Astrocyte of the cerebellum (primary cell): Measurements from ENCODE around the gene NAT16.

Source experiments
- DNase-seq: peaks from one replicate; pipeline ENCODE4 v3.0.0-alpha.2; 2011; ENCODE audit warnings: low read depth
- H3K4me3 ChIP-seq: 2 replicates; pipeline ENCODE4 v1.5.1; 2011; ENCODE audit warnings: mild to moderate bottlenecking, low read depth, low read length, moderate library complexity
- in situ Hi-C: cut with HindIII; loops from 2 replicates; pipeline ENCODE4 v1.10.0; 2017; ENCODE audit warnings: low sequenced_read_pairs
- TF ChIP-seq, protein P1 (sequence below): IDR thresholded peaks from 2 replicates; pipeline ENCODE4 v1.5.1; 2012; ENCODE audit warnings: low read length, low read depth, moderate library complexity, mild to moderate bottlenecking; ENCODE audit errors: missing control alignments

The NAT16 gene

DNA sequence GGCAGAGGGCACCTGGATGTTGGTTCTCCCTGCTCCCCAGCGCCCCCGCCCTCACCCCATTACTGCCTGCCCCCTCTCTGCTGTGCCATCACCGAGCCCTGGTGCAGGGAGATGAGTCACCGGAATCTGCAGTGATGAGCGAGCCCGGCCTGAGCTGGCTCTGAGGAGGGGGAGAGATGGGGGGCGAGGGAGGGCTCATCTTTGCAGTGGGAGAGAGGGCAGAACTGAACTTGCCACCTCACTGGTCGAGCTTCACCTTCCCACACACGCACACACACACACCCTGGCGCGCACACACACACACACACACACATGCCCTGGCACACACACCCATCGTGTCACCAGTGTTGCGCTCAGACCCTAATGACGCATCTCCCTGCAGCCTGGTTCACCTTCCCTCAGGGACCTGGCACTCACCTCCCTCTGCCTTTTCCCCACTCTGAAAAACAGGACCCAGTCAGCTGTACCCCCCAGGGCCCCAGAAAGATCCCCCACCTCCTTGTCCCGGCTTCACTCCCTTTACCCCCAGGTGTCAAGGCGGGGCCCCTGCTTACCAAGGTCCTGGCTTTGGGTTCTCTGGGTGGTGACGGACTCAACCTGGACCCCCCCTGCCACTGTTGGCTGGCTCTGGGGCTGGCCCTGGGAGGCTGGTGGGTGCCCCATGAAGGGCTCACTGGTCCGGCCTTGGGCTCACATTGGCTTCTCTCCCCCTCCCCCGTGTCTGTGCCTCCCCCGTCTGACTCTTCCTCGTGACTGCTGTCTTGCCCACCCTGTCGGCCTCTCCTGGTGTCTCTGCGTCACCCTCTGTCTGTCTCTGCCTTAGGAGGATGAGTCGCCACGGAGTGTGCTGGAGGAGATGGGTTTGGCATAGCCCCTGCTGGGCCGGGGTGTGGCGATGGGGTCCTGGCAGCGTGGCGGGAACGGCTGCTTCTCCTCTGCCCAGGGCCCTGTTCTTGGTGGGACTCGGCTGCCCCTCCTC, 20.1 kb downstream of the NAT16 start:
- no peak for DNase-seq
- H3K4me3 ChIP-seq = no peak overlapping the region
- TF ChIP-seq, protein P1, sequence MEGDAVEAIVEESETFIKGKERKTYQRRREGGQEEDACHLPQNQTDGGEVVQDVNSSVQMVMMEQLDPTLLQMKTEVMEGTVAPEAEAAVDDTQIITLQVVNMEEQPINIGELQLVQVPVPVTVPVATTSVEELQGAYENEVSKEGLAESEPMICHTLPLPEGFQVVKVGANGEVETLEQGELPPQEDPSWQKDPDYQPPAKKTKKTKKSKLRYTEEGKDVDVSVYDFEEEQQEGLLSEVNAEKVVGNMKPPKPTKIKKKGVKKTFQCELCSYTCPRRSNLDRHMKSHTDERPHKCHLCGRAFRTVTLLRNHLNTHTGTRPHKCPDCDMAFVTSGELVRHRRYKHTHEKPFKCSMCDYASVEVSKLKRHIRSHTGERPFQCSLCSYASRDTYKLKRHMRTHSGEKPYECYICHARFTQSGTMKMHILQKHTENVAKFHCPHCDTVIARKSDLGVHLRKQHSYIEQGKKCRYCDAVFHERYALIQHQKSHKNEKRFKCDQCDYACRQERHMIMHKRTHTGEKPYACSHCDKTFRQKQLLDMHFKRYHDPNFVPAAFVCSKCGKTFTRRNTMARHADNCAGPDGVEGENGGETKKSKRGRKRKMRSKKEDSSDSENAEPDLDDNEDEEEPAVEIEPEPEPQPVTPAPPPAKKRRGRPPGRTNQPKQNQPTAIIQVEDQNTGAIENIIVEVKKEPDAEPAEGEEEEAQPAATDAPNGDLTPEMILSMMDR = no peak
- in situ Hi-C loops = no loop called here

DNA sequence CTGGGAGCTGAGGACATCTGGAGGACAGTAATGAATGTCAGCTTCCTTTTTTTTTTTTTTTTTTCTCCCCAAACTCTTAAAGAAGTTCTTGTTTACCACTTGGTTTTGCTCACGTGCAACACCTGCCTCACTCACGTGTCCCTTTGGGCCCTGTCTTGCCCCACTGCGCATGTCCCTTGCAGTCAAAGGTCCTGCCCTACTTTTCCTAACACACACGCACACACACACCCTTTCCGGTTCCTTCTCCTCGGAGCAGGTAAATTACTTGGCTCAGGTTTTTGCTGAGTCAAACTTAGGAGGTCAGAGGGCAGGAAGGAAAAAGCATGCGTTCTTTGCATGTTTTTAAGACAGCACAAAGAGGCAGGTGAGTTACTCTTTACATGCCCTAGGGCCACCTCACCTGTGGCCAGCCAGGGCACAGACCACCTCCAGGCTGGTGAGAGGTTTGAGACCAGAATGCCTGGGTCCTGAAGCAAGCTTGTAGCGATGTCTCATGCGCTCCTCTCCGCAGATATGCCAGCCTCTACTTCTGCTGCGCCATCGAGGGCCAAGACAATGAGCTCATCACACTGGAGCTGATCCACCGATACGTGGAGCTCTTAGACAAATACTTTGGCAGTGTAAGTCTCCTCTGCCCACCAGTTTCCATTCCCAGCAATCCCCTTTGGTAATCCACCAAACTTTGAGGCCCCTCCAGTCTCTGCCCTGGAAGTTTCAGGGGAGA, 23.1 kb downstream of the NAT16 start:
- no peak overlapping the region for H3K4me3 ChIP-seq
- no peak for DNase-seq
- TF ChIP-seq, protein P1 = no peak
- in situ Hi-C loops = no loop called here

- no peak for DNase-seq
- TF ChIP-seq, protein P1 = peak; percentile 39
- in situ Hi-C loops = no loop called here
- no peak overlapping the region for H3K4me3 ChIP-seq
Measured at GRCh38 chr7:101156277-101156676, 23.8 kb downstream of the NAT16 start.

DNA sequence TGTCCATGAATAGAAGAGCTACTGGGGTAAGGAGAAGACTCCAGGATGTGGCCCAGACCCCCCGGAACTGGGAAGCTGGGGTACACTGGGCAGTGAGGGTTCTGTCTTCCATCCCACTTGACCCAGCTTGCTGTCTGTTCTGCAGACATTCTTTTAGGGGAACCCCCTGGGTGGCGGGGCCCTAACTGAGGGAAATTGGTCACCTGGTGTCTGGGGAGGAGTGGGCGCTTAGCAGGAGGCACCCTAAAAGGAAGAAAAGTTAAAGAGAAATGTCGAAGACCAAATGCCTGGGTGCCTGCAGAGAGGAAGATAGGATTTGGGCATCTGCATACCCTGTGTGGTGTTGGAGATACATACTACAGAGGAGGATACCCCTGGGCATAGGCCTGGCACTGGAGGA, 24.8 kb downstream of the NAT16 start:
- TF ChIP-seq, protein P1 = no peak
- no peak for DNase-seq
- H3K4me3 ChIP-seq = peak overlapping the region; percentile 82
- in situ Hi-C loops = no loop called here

DNA sequence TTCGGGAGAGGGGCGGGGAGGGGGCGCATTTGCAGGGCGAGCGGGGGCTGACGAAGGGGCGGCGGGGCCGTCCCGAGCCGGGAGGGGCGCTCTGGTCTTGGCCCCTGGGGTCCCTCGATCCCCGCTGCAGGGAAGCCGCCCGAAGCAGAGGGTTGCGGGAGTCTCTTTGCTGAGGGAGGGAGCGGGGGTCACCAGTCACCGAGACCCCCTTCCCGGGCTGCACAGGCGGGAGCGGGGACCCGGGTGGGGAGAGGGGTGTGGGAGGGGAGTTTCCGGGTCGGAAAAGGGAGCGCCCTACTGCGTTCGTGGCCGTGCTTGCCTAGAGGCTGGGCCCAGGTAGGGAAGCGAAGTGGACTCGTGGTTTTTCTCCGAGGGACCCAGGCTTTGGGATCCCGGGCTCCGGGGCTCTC, 25.4 kb downstream of the NAT16 start:
- peak overlapping the region; percentile 82 for H3K4me3 ChIP-seq
- TF ChIP-seq, protein P1 = no peak
- DNase-seq = no peak
- in situ Hi-C loops = no loop called here

- TF ChIP-seq, protein P1 = no peak
- in situ Hi-C loops = no loop called here
- DNase-seq = peak; percentile 79
- peak within 1 kb of the TSS; percentile 82 for H3K4me3 ChIP-seq
Measured at GRCh38 chr7:101153969-101154692, 26.0 kb downstream of the NAT16 start, which contains the start of gene AP1S1. Gene AP1S1 (plus strand): TSS chr7:101154476. CDS start chr7:101154515, 39 bp downstream.
